Common myeloid progenitor, CD34-positive (primary cell): ENCODE measurements around the gene TMEM54.

ENCODE experiments used
- CTCF ChIA-PET: fragments of 350-600 bp; sonication (Branson Sonifier 250); formaldehyde crosslinking; loops from one replicate; lab custom pipeline; 2021; ENCODE audit warnings: antibody characterized with exemption; lab: Charles Lee
- POLR2A ChIA-PET: fragments of 350-600 bp; sonication (Branson Sonifier 250); formaldehyde crosslinking; loops from one replicate; lab custom pipeline; 2021; ENCODE audit warnings: antibody characterized with exemption; lab: Charles Lee
- DNase-seq, 3 donors: peaks; one replicate each; pipeline versions ENCODE4 v3.0.0 to v3.0.0-alpha.2; 2013
- H3K27ac ChIP-seq, 2 experiments: 1 replicate in 1 of 2; 2 replicates in 1 of 2; pipeline ENCODE4 v1.7.0; 2013; ENCODE audit warnings: inconsistent platforms in 2 of 2, low read length in 2 of 2, mild to moderate bottlenecking in 2 of 2, low read depth in 1 of 2, moderate library complexity in 1 of 2; ENCODE audit not compliant: severe bottlenecking in 2 of 2, insufficient read depth in 1 of 2, poor library complexity in 1 of 2
- H3K27me3 ChIP-seq, 5 experiments: replicated peaks in 2 of 5; 1 replicate in 3 of 5; 2 replicates in 2 of 5; pipeline versions ENCODE4 v1.6.1 to v1.7.0; 2013; ENCODE audit warnings: low read length in 4 of 5, mild to moderate bottlenecking in 2 of 5, moderate library complexity in 2 of 5, inconsistent platforms in 1 of 5; ENCODE audit not compliant: insufficient read depth in 5 of 5, control insufficient read depth in 4 of 5
- H3K36me3 ChIP-seq, 4 experiments: 1 replicate in 2 of 4; 2 replicates in 2 of 4; pipeline versions ENCODE4 v1.6.1 to v1.7.0; 2013; ENCODE audit warnings: low read length in 3 of 4, control low read depth in 1 of 4, mild to moderate bottlenecking in 1 of 4; ENCODE audit not compliant: control insufficient read depth in 4 of 4, insufficient read depth in 4 of 4
- H3K4me1 ChIP-seq, 4 experiments: 1 replicate in 3 of 4; 2 replicates in 1 of 4; pipeline versions ENCODE4 v1.6.1 to v1.7.1; 2013; ENCODE audit warnings: low read length in 3 of 4, mild to moderate bottlenecking in 3 of 4, control low read depth in 1 of 4, inconsistent platforms in 1 of 4, moderate library complexity in 1 of 4; ENCODE audit not compliant: control insufficient read depth in 4 of 4, insufficient read depth in 4 of 4; ENCODE audit errors: control extremely low read depth in 1 of 4
- H3K4me3 ChIP-seq, 7 experiments: 1 replicate in 4 of 7; 2 replicates in 3 of 7; pipeline versions ENCODE4 v1.5.1 to v1.7.0; 2013; ENCODE audit warnings: mild to moderate bottlenecking in 7 of 7, low read length in 6 of 7, moderate library complexity in 6 of 7, inconsistent platforms in 2 of 7, low read depth in 2 of 7, control low read depth in 1 of 7; ENCODE audit not compliant: insufficient read depth in 4 of 7, control insufficient read depth in 1 of 7; ENCODE audit errors: extremely low read depth in 1 of 7
- H3K9me3 ChIP-seq, 5 experiments: 1 replicate in 4 of 5; 2 replicates in 1 of 5; pipeline versions ENCODE4 v1.6.1 to v1.7.1; 2013; ENCODE audit warnings: low read length in 4 of 5, mild to moderate bottlenecking in 2 of 5, inconsistent platforms in 1 of 5, low read depth in 1 of 5, moderate library complexity in 1 of 5; ENCODE audit not compliant: control insufficient read depth in 4 of 5, insufficient read depth in 2 of 5; ENCODE audit errors: control extremely low read depth in 1 of 5
- WGBS: methylation state at CpG from one replicate; pipeline ENCODE4 v1.1.5; 2013; ENCODE audit not compliant: insufficient coverage; 5-methylcytosine and 5-hydroxymethylcytosine counted together

The TMEM54 gene

GRCh38 chr1:32878183-32878582 is 23.0 kb downstream of the TMEM54 start:
- Histone ChIP-seq H3K27ac (no peak overlapping the region), H3K4me3 (no peak overlapping the region), H3K9me3 (no peaks in the 10 kb centered on the region), H3K27me3 (peaks cover 0 to 28% (median 11%) of the 10 kb centered on the region in 5 experiments), H3K36me3 (no peaks in the 10 kb centered on the region), H3K4me1 (no peaks in the 10 kb centered on the region)
- ChIA-PET CTCF (interaction anchor here (1.3 to 4.5 kb wide), 3 partner anchors 9 to 208 kb away, joined by 3 to 18 read pairs (median 5); partner anchors contain the start of gene HPCA), POLR2A (no interaction called here)
- WGBS, result 93% methylated on average over 4 of the region's 6 CpGs
- DNase-seq, result no peak

- Histone ChIP-seq H3K27me3 (peaks cover 0 to 31% (median 11%) of the 10 kb centered on the region in 5 experiments), H3K27ac (no peak overlapping the region), H3K4me1 (peaks cover 0 to 2% (median 0%) of the 10 kb centered on the region in 4 experiments), H3K36me3 (no peaks in the 10 kb centered on the region), H3K9me3 (no peaks in the 10 kb centered on the region), H3K4me3 (no peak overlapping the region)
- DNase-seq, result no peak
- POLR2A ChIA-PET, result no interaction called here
- CTCF ChIA-PET, result interaction anchor here (0.7 to 3.8 kb wide), 12 partner anchors 9 to 212 kb away, joined by 3 to 33 read pairs (median 6); partner anchors contain the start of gene HPCA
- WGBS, result 97% methylated on average over 10 of the region's 13 CpGs
Observed at GRCh38 chr1:32877211-32878110, 23.7 kb downstream of the TMEM54 start.

GRCh38 chr1:32876341-32877210 is 24.6 kb downstream of the TMEM54 start:
- WGBS, result 36% methylated on average over 13 of the region's 16 CpGs
- no peaks in the 10 kb centered on the region for H3K9me3 ChIP-seq
- CTCF ChIA-PET, result interaction anchor here (0.6 to 3.8 kb wide), 22 partner anchors 9 to 986 kb away, joined by 3 to 33 read pairs (median 4); partner anchors contain the start of gene HPCA
- peak; percentile 49 to 75 (median 65) for DNase-seq
- no peak overlapping the region for H3K27ac ChIP-seq
- peaks cover 0 to 30% (median 13%) of the 10 kb centered on the region in 5 experiments for H3K27me3 ChIP-seq
- POLR2A ChIA-PET, result interaction anchor here (0.7 kb wide), 1 partner anchor 478 kb away, joined by 3 read pairs; no protein-coding TSS in a partner anchor
- no peaks in the 10 kb centered on the region for H3K36me3 ChIP-seq
- H3K4me1 ChIP-seq, result peaks cover 0 to 2% (median 0%) of the 10 kb centered on the region in 4 experiments
- H3K4me3 ChIP-seq, result no peak overlapping the region

- H3K4me3 ChIP-seq, result no peak overlapping the region
- H3K27ac ChIP-seq, result no peak overlapping the region
- peaks cover 0 to 42% (median 18%) of the 10 kb centered on the region in 5 experiments for H3K27me3 ChIP-seq
- H3K36me3 ChIP-seq, result no peaks in the 10 kb centered on the region
- H3K9me3 ChIP-seq, result no peaks in the 10 kb centered on the region
- CTCF ChIA-PET, result interaction anchor here (0.9 to 3.8 kb wide), 13 partner anchors 11 to 596 kb away, joined by 3 to 33 read pairs (median 4); partner anchors contain the start of gene HPCA
- no peak for DNase-seq
- POLR2A ChIA-PET, result no interaction called here
- peaks cover 0 to 10% (median 5%) of the 10 kb centered on the region in 4 experiments for H3K4me1 ChIP-seq
- 91% methylated on average over 4 of the region's 5 CpGs for WGBS
Observed at GRCh38 chr1:32874860-32875752, 26.1 kb downstream of the TMEM54 start.

GRCh38 chr1:32873484-32873883 is 27.7 kb downstream of the TMEM54 start:
- WGBS, result 90% methylated on average over 3 of the region's 5 CpGs
- H3K9me3 ChIP-seq, result no peaks in the 10 kb centered on the region

GRCh38 chr1:32872192-32872460 is 29.1 kb downstream of the TMEM54 start:
- peaks cover 0 to 10% (median 5%) of the 10 kb centered on the region in 4 experiments for H3K4me1 ChIP-seq
- ChIA-PET CTCF (interaction anchor here (0.8 to 2.7 kb wide), 13 partner anchors 9 to 470 kb away, joined by 3 to 8 read pairs (median 3); no protein-coding TSS in a partner anchor), POLR2A (no interaction called here)
- 61% methylated on average over 5 of the region's 7 CpGs for WGBS
- DNase-seq, result no peak
- H3K27ac ChIP-seq, result no peak overlapping the region
- no peaks in the 10 kb centered on the region for H3K9me3 ChIP-seq
- no peak overlapping the region for H3K4me3 ChIP-seq
- H3K36me3 ChIP-seq, result peaks cover 0 to 6% (median 0%) of the 10 kb centered on the region in 4 experiments
- H3K27me3 ChIP-seq, result peaks cover 0 to 38% (median 27%) of the 10 kb centered on the region in 5 experiments

More at GRCh38 chr1:32873484-32873883, 27.7 kb downstream of the TMEM54 start:
- H3K36me3 ChIP-seq, result peaks cover 0 to 3% (median 0%) of the 10 kb centered on the region in 4 experiments
- POLR2A ChIA-PET, result no interaction called here
- H3K27me3 ChIP-seq, result peaks cover 0 to 49% (median 27%) of the 10 kb centered on the region in 5 experiments
- DNase-seq, result no peak
- H3K4me1 ChIP-seq, result peaks cover 0 to 10% (median 5%) of the 10 kb centered on the region in 4 experiments
- CTCF ChIA-PET, result interaction anchor here (0.7 to 2.7 kb wide), 9 partner anchors 9 to 474 kb away, joined by 3 to 8 read pairs (median 4); partner anchors contain the start of gene HPCA
- no peak overlapping the region for H3K27ac ChIP-seq
- H3K4me3 ChIP-seq, result no peak overlapping the region
